Gastrocnemius medialis (tissue), 4 donors: ENCODE measurements around the gene CDC42.

Experiments used
- CTCF ChIP-seq, 5 experiments: fragments of 450-650 bp in 3 of 5; fragments of 200-600 bp in 2 of 5; sonication (generic) in 2 of 5; IDR thresholded peaks in 4 of 5; conservative IDR thresholded peaks in 1 of 5; 1 replicate in 4 of 5; 2 replicates in 1 of 5; pipeline ENCODE4 v1.5.1; 2016 to 2019; ENCODE audit warnings: antibody characterized with exemption in 5 of 5, mild to moderate bottlenecking in 3 of 5, moderate library complexity in 3 of 5
- POLR2A ChIP-seq, 2 donors: fragments of 450-650 bp; IDR thresholded peaks; one replicate each; pipeline ENCODE4 v1.6.1; 2017; ENCODE audit warnings: antibody characterized with exemption in 2 of 2, mild to moderate bottlenecking in 2 of 2, moderate library complexity in 2 of 2

- no peak for TF ChIP-seq POLR2A (IDR thresholded peaks at IDR 0.05)
- TF ChIP-seq CTCF (IDR thresholded peaks at IDR 0.05 in 4 of 5, conservative IDR thresholded peaks at IDR 0.05 in 1 of 5): no peak
Measured at GRCh38 chr1:22101995-22102394, 49.5 kb downstream of the CDC42 start.
